Cardiac septum (tissue), 1 donor: Measurements from ENCODE around the gene IL19. TPM values are rescaled to one million over a fixed set of nuclear protein-coding genes. Genes with fewer than 3 reads are reported as not detected.

Experiments used
- DNase-seq: peaks from one replicate; pipeline ENCODE4 v3.0.0-alpha.2; 2020; ENCODE audit warnings: low spot score
- intact Hi-C: fragments of 100-400 bp; cut with DNase I; formaldehyde crosslinking; loops from one replicate; pipeline ENCODE4 v1.14.0; 2022
- long read RNA-seq: library from polyadenylated mRNA; unstranded; transcript quantifications from one replicate; pipeline ENCODE4 v2.0.0, GENCODE V29; 2021
- total RNA-seq: library from RNA; stranded (reverse); fragmentation: NEBNext Ultra II Directional; extraction: Animal tissue kit (Norgen Biotek cat#: 25700); gene quantifications from one replicate; pipeline ENCODE4 v1.2.1, GENCODE V29; 2021
- donor health status: DM: no; HTN: no; CAD: no.

Gene IL19, protein sequence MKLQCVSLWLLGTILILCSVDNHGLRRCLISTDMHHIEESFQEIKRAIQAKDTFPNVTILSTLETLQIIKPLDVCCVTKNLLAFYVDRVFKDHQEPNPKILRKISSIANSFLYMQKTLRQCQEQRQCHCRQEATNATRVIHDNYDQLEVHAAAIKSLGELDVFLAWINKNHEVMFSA
- not detected for total RNA-seq
- long read RNA-seq, partial matches to known transcripts, result 0 of 1 reads
- long read RNA-seq, other reads (novel, unspliced or antisense), result 1 of 1 reads

DNA sequence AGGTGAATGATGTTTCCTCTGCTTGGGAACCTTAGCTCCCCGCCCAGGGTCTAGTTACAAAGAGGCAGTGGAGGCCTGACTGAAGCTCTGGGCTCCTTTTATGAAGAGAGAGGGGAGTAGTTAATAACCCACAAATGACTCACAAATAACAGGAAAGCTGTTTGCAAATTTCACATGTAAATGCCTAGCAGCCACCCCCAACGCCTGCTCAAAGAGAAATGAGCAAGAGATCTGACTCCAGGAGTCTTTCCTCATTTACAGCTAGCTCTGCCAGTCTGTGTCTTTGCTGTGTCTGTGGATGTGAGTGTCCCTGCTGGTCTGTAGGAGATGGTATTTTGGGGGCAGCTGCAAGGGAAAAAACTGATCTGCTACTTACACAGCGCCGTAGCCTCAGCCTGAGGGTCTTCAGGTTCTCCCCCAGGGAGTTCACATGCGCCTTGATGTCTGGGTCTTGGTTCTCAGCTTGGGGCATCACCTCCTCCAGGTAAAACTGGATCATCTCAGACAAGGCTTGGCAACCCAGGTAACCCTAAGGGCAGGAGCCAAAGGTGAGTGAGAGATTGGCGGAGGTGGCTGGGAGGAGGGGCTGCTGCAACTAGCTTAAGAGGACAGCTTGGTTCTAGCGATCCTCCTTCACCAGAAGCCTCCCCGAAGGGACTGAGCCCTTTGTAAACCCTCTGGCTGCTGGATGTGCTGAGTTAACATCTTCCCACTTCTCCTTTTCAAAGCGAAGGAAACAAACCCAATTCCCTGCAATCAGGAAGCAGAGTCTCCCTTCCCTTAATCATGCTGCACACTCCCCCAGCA lies at the start of gene IL19:
Gene IL19, plus strand, starts transcription at position 243 of the 807 bp plus-strand sequence. CDS start 65,890 bp downstream, outside the sequence.
- intact Hi-C loops, result no loop called here
- DNase-seq, result no peak

DNA sequence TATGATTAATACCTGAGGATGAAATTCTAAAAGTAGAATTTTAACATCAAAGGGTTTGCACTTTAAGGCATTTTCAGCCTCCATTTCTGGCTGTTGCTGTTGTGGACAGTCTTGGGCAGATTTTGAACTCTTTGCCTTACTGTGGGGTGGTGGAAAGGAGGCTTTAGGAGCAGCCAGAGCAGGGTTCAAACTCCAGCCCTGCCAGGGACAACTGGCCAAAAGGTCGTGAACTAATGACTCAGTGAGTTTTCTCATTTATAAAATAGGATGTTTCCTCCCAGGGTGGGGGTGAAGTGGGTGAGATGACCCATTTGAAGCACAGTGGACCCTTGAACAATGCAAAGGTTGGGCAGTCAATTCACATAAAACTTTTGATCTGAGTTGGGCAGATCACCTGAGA lies 49.1 kb upstream of the IL19 start:
- DNase-seq, result no peak
- intact Hi-C loops, result no loop called here

DNA sequence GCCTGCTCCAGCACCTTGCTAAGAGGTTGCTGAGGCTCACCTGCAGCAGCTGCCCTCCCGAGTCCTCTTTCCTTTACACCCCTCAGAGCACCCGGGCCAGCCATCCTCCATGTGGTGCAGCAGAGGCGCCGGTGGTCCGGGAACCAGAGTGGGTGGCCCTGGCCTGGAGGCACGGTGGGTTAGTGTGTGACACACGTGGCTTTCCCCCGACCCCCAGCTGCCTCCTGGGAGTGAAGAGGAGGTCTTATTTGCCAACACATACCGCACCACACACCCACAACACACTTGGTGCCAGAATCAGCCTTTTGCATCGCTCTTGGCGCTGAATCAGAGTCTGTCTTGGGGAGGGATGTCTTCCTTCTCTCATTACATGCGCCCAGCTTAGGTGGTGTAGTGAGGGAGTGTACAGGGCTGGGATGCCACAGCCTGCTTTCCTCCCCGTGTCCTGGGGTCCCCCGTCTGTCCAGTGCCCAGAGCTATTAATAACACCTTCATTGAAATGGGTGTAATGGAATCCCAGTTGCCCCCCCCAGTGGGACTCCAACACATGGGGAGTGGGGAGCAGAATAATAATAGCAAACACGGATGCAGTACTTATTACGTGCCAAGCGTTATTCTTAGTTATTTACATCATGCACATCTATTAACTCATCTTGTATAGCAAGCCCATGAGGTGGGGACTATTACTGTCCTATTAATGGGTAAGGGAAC lies 47.7 kb upstream of the IL19 start:
- intact Hi-C loops, result no loop called here
- DNase-seq, result no peak

DNA sequence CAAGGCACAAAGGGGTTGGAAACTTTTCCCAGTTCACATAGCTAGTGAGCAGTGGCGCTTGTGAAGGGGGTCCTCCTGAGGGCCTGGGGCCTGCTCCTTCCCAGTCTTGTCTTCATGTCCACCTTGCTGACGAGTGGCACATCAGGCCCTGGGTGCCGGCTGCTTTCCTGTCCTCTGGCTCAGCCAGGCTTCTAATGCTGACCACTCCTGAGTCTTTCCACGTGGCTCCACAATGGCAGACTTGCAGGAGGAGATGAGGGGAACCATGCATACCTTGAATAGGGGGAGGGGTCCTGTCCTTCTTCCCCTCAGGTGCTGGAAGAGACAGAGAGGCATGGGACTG lies 47.1 kb upstream of the IL19 start:
- intact Hi-C loops, result no loop called here
- no peak for DNase-seq

DNA sequence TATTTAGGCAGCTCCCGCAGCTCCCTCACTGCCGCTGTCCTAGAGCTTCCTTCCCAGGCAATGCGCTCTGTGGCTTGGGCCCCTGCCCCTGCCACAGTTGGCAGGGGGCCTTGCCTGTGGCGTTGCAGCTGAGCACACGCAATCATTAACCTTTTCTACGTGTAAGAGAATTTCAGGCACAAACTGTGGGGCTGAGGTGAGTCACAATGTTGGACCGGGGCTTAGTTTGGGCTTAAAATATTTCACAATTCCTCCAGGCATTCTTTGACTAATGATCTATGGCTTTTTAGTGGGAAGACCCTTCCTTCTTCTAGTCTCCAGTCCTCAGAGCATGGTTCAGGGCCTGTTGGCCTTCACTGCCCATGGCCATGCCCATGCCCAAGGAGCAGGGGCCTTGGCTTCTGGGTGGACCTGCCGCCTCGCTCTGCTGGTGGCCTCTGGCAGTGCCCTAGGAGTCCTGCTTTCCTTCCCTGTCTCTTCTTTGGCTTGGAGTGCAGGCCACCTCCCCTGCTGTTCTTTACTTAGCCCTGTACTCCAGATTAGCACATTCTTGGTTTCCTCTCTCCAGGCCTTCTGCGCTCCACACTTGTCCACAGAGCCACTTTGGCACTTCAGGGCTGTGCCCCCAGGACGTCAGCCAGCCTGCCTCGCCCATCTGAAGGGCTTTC lies 46.6 kb upstream of the IL19 start:
- intact Hi-C loops, result loop anchor here (1.0 to 2.0 kb wide), 2 partner anchors 35 to 66 kb away; no protein-coding TSS in a partner anchor
- DNase-seq, result no peak

DNA sequence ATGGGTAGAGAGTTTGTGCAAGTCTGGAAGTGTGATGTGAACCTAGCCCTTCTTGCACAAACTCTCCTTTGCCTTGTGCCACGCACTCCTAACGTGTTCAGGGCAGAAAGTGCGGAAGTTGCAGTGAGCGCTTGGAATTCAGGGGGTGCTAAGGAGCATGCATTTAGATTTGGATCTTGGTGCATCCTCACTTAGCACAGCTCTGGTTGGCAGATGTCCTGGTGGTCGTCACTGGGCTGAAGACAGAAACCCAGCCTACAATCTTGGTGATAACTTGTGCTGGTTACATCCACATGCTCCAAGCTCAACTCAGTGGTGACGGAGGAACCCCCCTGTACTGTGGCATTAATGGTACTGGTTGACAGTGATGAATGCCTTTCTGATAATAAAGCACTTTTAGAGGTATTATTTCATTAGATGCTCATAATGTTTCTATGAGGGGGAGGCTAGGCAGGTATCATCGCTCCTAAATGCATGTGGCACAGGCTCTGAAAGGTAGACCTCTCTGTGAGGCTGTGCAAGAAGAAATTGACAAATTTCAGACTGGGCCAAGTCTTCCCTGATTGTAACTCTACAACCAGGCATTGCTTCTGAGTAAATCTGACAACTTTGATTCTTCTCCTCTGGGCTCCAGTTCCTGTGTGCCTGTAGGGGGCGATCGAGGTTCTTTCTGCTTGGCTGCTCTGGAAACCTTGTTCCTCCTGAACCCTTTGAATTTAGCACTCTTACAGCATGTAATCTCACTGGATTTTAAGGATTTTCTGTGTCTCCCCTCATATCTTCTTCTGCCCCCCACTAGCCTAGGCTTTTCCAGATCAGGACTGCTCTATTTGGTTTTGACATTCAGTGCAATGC lies 45.2 kb upstream of the IL19 start:
- intact Hi-C loops, result loop anchor here (2.0 to 5.0 kb wide), 3 partner anchors 37 to 93 kb away; no protein-coding TSS in a partner anchor
- no peak for DNase-seq

DNA sequence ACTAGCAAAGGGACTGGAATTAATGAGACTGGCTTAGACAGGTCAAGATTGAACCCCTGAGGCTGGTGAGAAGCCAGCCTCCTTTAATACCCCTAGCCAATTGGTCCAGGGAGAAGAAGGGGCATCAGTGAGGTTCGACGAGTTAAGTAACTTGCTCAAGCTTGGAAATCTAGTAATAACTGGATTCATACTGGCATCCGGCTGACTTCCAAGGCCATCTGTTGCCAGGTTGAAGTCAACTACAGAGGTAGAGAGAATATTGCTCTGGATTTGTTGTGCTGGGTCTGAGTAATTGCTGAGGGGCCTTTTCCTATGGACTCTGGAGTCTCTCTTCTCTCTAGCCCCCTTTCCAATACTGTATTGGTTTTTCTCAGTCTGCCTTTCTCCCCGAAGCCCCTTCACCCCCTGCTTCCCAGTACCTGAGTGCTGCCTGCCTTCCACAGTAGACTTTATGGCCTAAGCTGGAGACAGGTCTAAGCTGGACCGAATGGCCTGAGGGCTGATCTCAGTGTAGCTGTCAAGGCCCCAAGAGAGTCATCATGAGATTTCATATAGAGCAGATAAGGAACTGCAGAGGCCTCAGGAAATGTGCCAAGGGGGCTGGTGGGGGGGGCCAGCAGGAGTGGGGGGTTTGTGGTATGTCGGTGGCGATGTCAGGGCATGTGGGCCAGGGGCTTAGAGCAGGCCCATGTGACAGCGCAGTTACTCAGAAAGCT lies 42.4 kb upstream of the IL19 start:
- intact Hi-C loops, result loop anchor here (5.0 kb wide), 2 partner anchors 79 to 96 kb away; no protein-coding TSS in a partner anchor
- peak; percentile 15 for DNase-seq

DNA sequence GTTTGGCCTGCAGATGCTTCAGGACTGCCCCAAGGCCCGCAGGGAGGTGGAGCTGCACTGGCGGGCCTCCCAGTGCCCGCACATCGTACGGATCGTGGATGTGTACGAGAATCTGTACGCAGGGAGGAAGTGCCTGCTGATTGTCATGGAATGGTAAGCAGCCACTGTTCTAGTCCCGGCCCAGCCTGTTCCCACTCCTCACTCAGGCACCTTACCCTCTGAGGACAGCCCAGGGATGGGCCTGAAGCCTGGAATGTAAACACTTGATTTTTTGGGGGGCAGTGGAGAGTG lies 41.9 kb upstream of the IL19 start:
- intact Hi-C loops, result loop anchor here (5.0 kb wide), 2 partner anchors 79 to 96 kb away; no protein-coding TSS in a partner anchor
- DNase-seq, result no peak

DNA sequence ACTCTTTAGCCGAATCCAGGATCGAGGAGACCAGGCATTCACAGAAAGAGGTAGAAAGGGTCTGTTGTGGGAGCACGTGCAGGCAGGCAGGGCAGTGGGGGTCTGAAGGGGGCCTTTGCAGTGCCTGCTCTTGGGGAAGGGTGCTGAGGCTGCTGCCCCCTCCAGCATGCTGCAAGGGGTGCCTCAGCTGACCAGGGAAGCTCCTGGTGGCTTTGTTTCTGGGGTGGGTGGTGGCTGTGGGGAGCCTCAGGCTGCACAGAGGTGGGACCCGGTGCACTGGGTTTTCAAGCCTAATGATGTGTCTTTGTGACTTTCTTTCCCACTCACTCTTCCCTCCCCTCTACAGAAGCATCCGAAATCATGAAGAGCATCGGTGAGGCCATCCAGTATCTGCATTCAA lies 41.5 kb upstream of the IL19 start:
- no peak for DNase-seq
- intact Hi-C loops, result loop anchor here (5.0 kb wide), 2 partner anchors 78 to 97 kb away; no protein-coding TSS in a partner anchor

DNA sequence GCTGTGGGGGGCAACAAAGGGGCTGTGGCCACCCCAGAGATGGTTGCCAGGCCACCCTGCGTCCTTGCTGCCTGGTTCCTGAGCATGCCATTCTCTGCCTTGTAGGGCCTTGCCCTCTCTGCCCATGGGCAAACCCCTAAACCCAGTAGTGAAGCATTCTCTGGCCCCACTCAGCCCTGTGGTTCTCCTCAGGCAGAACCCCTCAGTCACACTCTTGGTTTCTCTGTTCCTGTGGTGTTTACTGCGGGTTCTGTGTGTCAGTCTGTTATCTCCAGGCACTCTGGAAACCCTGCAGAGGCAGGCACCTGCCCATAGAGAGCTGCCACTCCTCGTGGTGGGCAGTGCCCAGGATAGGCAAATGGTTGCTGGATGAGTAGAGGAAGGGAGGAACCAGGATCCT lies 41.1 kb upstream of the IL19 start:
- intact Hi-C loops, result loop anchor here (5.0 kb wide), 2 partner anchors 78 to 97 kb away; no protein-coding TSS in a partner anchor
- DNase-seq, result no peak

DNA sequence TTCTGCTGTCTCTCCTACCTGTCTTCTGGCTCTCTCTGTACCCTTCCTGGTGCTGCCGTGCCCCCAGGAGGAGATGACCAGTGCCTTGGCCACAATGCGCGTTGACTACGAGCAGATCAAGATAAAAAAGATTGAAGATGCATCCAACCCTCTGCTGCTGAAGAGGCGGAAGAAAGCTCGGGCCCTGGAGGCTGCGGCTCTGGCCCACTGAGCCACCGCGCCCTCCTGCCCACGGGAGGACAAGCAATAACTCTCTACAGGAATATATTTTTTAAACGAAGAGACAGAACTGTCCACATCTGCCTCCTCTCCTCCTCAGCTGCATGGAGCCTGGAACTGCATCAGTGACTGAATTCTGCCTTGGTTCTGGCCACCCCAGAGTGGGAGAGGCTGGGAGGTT lies 38.1 kb upstream of the IL19 start:
- intact Hi-C loops, result no loop called here
- DNase-seq, result no peak

DNA sequence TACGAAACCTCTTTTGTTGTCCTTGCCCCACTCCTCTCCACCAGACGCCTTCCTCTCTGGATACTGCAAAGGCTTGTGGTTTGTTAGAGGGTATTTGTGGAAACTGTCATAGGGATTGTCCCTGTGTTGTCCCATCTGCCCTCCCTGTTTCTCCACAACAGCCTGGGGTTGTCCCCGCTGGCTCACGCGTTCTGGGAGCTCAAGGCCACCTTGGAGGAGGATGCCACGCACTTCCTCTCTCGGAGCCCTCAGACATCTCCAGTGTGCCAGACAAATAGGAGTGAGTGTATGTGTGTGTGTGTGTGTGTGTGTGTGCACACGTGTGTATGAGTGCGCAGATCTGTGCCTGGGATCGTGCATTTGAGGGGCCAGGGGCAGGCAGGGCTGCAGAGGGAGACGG lies 37.6 kb upstream of the IL19 start:
- DNase-seq, result no peak
- intact Hi-C loops, result no loop called here

DNA sequence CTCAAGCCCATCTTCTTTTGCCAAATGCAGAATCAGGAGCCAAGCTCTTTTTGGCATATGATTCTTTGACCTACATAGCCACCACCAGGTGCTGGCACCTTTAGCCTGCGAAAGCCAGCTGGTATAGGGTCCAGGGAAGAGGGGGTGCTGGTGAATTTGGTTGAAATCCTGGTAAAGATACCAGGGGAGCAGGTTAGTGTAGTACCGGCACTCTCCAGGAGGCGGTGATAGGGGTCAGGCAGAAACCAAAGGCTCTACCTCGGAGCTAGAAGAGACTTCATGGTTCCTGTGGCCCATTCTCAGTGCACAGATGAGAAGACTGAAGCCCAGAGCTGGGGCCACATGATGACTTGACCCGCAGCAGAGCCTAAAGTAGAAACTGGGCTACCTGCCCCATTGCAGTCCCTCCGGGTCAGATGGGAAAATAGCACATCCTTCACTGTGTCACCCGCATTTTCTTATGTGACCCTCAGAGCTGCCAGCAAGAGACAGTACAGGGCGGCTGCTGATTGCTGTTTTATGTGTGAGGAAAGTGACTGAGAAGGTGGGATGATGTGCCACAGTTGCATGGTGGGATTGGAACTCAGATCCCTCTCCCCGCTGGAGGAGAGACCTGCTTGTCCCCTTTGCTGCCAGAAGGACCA lies 36.0 kb upstream of the IL19 start:
- intact Hi-C loops, result no loop called here

DNA sequence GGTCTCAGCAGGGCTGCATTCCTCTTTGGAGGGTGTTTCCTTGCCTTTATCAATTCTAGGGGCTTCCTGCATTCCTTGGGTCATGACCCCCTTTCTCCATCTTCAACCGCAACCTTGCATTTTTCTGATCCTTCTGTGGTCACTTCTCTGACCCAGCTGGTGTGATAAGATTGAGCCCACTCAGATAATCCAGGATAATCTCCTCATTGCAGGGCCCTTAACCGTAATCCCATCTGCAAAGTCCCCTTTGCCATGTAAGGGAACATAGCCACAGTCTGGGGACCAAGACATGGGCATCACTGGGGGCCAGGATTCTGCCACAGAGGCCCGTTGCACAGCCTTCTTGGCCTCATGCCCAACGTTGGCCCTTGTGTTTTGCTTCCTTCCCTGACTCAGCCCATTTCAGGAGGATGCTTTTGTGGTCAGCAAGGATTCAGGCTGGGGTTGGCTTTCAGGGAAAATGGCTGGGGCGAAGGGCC lies 35.0 kb upstream of the IL19 start:
- intact Hi-C loops, result no loop called here
- peak; percentile 35 for DNase-seq

More for the DNA sequence above, 36.0 kb upstream of the IL19 start:
- DNase-seq, result peak; percentile 71

DNA sequence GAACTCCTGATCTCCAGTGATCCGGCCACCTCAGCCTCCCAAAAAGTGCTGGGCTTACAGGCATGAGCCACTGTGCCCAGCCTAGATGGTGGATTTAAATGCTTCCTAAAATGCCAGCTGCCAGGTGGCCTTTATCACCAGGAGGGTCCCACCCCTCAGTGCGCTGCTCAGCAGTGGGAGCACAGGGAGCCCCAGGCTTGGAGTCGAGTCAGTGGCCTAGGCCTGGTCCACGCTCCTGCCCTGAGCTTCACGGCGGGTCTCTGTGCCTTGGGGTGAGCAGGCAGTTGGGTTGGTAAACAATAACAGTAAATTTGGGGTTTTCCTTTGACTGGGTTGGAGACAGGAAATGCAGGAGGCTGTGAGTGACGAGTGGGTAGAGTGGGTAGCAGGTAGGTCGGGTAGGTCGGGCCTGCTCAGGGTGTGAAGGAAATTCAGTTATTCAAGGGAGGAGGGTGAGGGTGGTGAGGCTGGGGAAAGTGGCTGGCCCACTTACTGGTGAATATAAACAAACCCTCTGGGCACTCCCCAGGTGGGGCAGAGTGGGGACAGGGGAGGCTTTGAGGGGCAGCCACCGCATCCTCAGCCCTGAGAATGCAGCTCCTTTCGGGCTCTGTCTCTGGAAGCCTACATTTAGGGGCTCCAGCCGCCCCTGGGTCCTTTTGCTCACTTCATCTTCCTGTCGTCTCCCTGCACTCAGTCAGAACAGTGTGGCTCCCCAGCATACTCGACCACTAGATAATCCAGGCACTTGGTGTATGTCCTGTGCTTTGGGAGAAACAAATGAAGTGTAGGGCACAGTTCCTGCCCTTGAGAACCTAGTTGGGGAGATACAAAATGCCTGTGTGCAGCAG lies 33.5 kb upstream of the IL19 start:
- peak; percentile 54 for DNase-seq
- intact Hi-C loops, result no loop called here

DNA sequence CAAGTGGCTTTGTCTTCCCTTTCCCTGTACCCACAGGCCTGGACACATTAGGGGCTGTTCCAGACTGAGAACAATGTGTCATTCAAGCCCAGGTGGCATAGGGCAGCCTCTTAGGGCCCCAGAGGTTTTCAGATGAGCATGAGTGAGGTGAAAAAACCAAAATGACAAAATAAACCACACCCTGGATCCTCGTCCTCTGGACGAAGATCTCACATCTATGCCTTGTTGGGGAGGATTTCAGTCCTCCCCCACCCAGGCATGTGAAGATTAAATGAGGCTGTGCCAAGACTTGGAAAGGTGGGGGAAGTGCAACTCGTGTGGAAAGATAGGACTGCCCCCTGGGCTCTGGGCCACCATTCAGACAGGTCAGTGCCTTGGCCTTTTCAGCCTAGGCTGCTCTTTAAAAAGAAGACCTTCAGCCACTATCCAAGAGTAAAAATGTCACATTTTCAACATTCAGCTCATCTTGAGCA lies 32.8 kb upstream of the IL19 start:
- no peak for DNase-seq
- intact Hi-C loops, result no loop called here
